GM08714 (cell line): Measurements from ENCODE around the gene CH25H.

Experiments used
- H3K4me3 ChIP-seq: fragments of 200-500 bp; sonication (Bioruptor generic); 2 replicates; pipeline ENCODE4 v1.5.1; 2014; ENCODE audit warnings: mild to moderate bottlenecking, low read length, inconsistent platforms
- ZNF274 ChIP-seq: IDR thresholded peaks from 2 replicates; pipeline ENCODE4 v1.6.1; 2012; ENCODE audit warnings: mild to moderate bottlenecking, low read depth, low read length

Gene CH25H

DNA sequence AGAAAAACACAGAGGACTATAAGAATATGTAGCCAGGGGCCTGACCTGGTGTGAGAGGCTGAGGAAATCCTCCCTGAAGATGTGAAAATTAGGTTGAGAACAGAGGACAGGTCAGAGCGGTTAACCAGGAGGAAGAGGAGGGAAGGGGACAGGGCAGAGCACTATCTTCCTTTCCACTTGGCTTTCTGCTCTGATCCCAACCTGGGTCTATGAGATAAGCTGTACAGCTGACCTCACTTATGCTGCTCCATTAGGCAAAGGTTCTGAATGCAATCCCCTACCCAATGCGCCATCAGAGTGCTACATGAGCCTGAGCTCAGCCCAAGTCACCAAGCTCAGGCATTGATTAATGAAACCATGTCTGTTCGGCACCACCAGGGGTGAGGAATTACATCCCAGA, 33.9 kb upstream of the CH25H start:
- TF ChIP-seq ZNF274: no peak
- no peak overlapping the region for H3K4me3 ChIP-seq

DNA sequence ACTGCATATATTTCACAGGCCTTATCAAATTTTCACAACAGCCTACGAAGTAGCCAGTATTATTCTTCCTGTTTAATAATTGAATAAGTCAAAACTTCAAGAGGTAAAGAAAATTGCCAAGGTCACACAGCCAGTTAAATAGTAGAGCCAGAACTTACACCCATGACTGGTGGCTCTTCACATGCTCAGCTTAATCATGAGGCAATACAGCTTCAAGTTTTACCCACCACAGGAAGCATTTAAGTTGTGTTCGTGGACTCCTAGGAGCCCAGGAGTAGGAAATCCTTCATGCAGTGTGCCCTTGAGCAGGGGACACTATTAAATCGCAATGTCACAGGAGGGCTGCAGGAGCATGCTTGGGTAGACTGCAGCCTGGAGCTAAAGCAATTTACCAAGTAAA, 33.4 kb upstream of the CH25H start:
- no peak overlapping the region for H3K4me3 ChIP-seq
- no peak for TF ChIP-seq ZNF274

- no peak overlapping the region for H3K4me3 ChIP-seq
- TF ChIP-seq ZNF274: no peak
Measured at GRCh38 chr10:89238956-89239644, 32.0 kb upstream of the CH25H start.

GRCh38 chr10:89237849-89238248, 30.7 kb upstream of the CH25H start:
- no peak overlapping the region for H3K4me3 ChIP-seq
- TF ChIP-seq ZNF274: no peak

DNA sequence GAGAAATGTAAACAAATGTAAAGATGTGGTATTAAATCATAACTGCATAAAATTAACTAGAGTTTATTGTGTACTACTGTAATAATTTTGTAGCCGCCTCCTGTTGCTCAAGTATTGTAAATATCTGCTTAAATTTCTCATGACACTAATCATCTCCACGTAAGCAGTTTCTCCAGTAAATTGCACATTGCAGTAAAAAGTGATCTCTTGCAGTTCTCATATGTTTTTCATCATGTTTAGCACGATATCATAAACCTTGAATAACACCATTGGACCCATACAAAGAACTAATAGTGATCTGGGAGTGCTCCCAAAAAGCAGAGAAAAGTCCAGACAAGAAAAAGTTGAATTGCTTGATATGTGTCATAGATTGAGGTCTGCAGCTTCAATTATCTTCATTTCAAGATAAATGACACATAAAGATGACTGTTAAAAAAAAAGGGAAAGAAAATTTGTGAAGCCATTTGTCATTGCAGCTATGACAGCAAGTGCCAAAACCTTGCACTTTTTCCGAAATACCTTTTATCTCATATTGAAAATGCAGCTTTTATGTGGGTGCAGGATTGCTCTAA, 29.2 kb upstream of the CH25H start:
- no peak overlapping the region for H3K4me3 ChIP-seq
- no peak for TF ChIP-seq ZNF274

DNA sequence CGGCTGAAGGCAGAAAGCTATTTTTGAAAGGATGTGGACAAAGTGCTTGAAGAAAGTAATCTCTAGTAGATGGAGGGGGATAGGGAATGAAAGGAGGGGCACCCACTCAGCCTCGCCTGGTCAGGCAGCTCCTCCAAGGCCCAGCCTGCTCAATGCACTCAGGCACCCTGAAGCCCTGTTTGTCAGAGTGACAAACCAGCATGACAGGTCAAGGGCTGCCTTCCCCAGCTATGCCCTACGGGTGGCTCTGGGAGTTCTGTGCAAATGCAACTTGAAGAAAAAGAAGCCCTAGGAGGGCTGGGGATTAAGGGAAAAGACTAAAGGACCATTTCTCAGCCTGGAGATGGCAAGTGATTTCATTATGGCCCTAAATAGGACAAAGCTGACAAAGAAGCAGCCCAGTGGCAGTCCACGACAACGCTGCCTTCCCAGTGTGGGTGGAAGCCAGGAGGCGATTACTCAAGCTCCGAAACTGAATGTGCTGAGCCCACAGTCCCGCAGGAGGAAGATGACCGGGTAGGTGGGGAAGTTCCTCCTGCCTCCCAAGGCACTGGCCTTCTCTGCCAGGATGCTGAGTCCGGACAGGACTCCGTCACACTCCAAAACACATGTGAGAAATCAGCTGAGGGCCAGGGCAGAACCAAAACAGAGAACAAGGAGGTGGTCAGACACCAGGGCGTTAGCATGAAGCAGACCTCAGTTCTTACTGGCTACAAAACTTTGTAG, 28.1 kb upstream of the CH25H start:
- no peak overlapping the region for H3K4me3 ChIP-seq
- TF ChIP-seq ZNF274: no peak

DNA sequence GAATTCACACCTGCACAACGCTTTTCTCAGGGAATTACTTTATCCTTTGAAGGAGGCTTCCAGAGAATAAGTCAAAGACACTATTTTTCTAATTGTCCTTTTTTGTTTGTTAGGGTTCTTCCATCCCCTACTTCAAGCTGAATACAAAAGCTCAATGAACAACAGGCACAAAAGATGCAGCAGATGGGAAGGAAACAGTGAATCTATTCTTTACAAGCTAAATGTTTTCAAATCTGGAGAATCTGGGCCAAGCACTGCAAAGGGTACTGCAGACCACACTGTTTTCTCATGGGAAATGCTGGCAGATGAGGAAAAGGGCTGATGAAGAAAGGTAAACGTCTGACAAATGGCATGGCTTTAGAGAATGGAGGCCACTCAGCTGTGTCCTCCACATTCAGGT, 25.9 kb upstream of the CH25H start:
- no peak for TF ChIP-seq ZNF274

GRCh38 chr10:89228962-89229361, 21.8 kb upstream of the CH25H start:
- TF ChIP-seq ZNF274: no peak
- H3K4me3 ChIP-seq: no peak overlapping the region

More for the DNA sequence above, 25.9 kb upstream of the CH25H start:
- H3K4me3 ChIP-seq: no peak overlapping the region

DNA sequence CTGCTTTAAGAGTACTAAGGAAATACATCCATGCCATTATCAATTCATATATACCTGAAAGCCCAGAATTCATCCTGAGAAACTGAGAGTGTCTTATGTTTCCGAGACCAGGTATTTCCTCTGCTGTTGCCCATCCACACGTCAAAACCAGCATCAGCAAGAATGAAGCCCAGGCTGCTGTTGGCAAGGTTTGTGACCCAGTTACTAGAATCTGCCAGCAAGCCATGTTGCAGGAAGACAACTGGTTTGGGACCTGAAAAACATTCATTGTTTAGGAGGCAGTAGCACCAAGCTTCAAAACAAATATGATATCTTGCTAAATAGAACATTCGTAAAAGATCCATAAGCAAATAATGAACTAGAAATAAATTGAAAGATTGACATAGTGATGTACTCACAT, 21.0 kb upstream of the CH25H start:
- TF ChIP-seq ZNF274: no peak
- H3K4me3 ChIP-seq: no peak overlapping the region

GRCh38 chr10:89226891-89227290, 19.8 kb upstream of the CH25H start:
- H3K4me3 ChIP-seq: no peak overlapping the region
- TF ChIP-seq ZNF274: no peak

- H3K4me3 ChIP-seq: no peak overlapping the region
- TF ChIP-seq ZNF274: no peak
Measured at GRCh38 chr10:89224739-89225443, 17.8 kb upstream of the CH25H start.

- TF ChIP-seq ZNF274: no peak
- H3K4me3 ChIP-seq: no peak overlapping the region
Measured at GRCh38 chr10:89221919-89222318, 14.8 kb upstream of the CH25H start.

DNA sequence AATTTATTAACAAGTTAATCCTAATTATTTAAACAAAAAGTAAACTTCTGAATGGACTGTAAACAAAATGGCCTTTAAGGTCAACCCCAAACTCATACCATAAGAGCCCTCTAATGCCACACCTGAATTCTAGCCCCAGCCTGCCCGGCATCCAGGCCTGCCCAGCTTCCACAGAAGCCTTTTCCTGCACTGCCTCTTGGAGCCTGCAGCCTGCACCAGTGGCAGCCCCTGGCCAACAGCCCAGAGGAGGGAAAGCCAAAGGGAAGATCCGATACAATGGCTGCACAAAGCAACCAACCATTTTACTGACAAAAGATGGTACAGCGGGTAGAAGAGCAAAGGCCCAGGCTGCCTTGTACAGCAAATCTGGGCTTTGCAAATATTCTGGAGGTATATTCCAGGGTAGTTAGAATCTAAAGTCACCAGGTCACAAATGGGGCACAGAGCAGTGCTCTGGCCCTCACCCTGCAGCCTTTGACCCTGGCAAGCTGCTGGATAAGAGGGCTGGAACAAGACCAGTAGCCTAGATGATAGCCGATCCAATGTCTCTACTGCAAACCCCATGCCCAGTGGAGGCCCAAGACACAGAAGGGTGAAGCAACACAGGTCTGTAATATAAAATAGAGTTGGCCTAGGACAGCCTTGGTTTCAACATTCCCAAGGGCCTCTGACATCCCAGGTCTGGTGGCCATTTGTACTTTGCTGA, 12.5 kb upstream of the CH25H start:
- no peak for TF ChIP-seq ZNF274

More for the DNA sequence above, 12.5 kb upstream of the CH25H start:
- no peak overlapping the region for H3K4me3 ChIP-seq
